ENCODE measurements around the gene APOBEC3A. TPM values are rescaled to one million over a fixed set of nuclear protein-coding genes. Genes with fewer than 3 reads are reported as not detected.
A peak's percentile ranks its signal among the peaks of the same experiment; 100 is the strongest.

APOBEC3A gene
- total RNA-seq, 1 donor from 2014 or later: not detected

DNA sequence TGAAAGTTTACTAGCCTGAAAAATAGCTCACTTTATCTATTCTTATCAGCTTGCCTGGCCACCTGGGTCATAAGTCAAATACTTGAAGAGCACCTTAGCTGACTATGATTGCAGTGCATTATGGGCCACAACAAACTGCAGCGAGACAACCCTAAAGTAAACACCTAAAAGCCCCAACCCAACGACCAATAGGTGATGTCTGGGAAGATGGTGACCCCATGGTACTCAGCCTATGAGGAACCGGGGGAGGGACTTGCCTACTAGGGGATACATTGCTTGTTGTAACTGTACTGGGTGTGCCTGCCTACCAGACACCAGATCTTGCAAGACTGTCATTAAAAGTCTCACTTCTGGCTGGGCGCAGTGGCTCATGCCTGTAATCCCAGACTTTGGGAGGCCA is 35.6 kb upstream of the APOBEC3A start:
- Histone ChIP-seq H3K27me3 (no peaks in the 10 kb centered on the region), H3K4me3 (no peak overlapping the region), H3K9me3 (no peaks in the 10 kb centered on the region), H3K4me1 (peaks cover 34% of the 10 kb centered on the region), H3K36me3 (no peaks in the 10 kb centered on the region), H3K27ac (no peak overlapping the region)
- intact Hi-C loops (cut with DNase I): loop anchor here (5.0 kb wide), 1 partner anchor 55 kb away; no protein-coding TSS in a partner anchor
- no peak for DNase-seq (ENCODE audit: extremely low spot score in 2 of 2)
- TF ChIP-seq, protein P1, sequence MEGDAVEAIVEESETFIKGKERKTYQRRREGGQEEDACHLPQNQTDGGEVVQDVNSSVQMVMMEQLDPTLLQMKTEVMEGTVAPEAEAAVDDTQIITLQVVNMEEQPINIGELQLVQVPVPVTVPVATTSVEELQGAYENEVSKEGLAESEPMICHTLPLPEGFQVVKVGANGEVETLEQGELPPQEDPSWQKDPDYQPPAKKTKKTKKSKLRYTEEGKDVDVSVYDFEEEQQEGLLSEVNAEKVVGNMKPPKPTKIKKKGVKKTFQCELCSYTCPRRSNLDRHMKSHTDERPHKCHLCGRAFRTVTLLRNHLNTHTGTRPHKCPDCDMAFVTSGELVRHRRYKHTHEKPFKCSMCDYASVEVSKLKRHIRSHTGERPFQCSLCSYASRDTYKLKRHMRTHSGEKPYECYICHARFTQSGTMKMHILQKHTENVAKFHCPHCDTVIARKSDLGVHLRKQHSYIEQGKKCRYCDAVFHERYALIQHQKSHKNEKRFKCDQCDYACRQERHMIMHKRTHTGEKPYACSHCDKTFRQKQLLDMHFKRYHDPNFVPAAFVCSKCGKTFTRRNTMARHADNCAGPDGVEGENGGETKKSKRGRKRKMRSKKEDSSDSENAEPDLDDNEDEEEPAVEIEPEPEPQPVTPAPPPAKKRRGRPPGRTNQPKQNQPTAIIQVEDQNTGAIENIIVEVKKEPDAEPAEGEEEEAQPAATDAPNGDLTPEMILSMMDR (IDR thresholded peaks at IDR 0.05): no peak
- TF ChIP-seq POLR2AphosphoS5 (IDR thresholded peaks at IDR 0.05; ENCODE audit: insufficient read depth in 1 of 2, low read depth in 1 of 2) (no peak), POLR2A (IDR thresholded peaks at IDR 0.05) (no peak)

GRCh38 chr22:38923463-38924346 is 33.7 kb upstream of the APOBEC3A start:
- peak overlapping the region; percentile 7 to 11 for H3K4me3 ChIP-seq
- peak overlapping the region; percentile 74 for H3K27ac ChIP-seq
- H3K9me3 ChIP-seq: no peaks in the 10 kb centered on the region
- intact Hi-C loops (cut with DNase I): loop anchor here (5.0 kb wide), 1 partner anchor 56 kb away; no protein-coding TSS in a partner anchor
- TF ChIP-seq, protein P1 (IDR thresholded peaks at IDR 0.05): no peak
- peak in 1 of 2 donors; percentile 39 for TF ChIP-seq POLR2AphosphoS5 (IDR thresholded peaks at IDR 0.05; ENCODE audit: insufficient read depth in 1 of 2, low read depth in 1 of 2)
- H3K4me1 ChIP-seq: peaks cover 47% of the 10 kb centered on the region
- DNase-seq (ENCODE audit: extremely low spot score in 2 of 2): no peak
- H3K36me3 ChIP-seq: no peaks in the 10 kb centered on the region
- H3K27me3 ChIP-seq: no peaks in the 10 kb centered on the region

GRCh38 chr22:38924347-38924952 is 33.0 kb upstream of the APOBEC3A start:
- Histone ChIP-seq H3K9me3 (no peaks in the 10 kb centered on the region), H3K27me3 (no peaks in the 10 kb centered on the region), H3K36me3 (no peaks in the 10 kb centered on the region), H3K27ac (peak overlapping the region; percentile 74), H3K4me1 (peaks cover 47% of the 10 kb centered on the region), H3K4me3 (peak overlapping the region; percentile 7 to 11)
- TF ChIP-seq, protein P1 (IDR thresholded peaks at IDR 0.05): no peak
- TF ChIP-seq POLR2AphosphoS5 (IDR thresholded peaks at IDR 0.05; ENCODE audit: insufficient read depth in 1 of 2, low read depth in 1 of 2): peak in 1 of 2 donors; percentile 77
- no peak for DNase-seq (ENCODE audit: extremely low spot score in 2 of 2)
- intact Hi-C loops (cut with DNase I): loop anchor here (5.0 kb wide), 1 partner anchor 57 kb away; no protein-coding TSS in a partner anchor

DNA sequence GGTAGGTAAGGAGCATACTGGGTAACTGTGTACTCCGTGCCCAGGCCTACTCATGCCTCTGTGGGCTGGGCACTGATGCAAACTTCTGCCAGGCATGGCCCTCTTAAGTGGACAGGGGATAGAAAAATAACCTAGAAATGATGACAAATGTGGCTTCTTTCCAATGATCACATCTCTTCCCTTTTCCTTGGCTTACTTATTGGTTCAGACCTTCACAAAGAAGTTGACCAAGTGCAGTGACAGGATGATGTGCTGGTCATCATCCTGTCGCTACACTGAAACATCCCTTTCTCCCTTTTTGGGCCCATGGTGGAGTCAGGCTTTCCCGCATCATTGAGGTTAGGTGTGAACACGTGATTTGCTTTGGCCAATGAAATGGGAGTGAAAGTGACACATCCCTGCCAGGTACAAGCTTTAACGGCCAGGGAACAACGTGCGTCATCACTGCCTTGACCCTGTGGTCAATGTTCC is 31.8 kb upstream of the APOBEC3A start:
- H3K27ac ChIP-seq: no peak overlapping the region
- no peak for DNase-seq (ENCODE audit: extremely low spot score in 2 of 2)
- peaks cover 42% of the 10 kb centered on the region for H3K4me1 ChIP-seq

More for the DNA sequence above, 31.8 kb upstream of the APOBEC3A start:
- Histone ChIP-seq H3K27me3 (no peaks in the 10 kb centered on the region), H3K36me3 (no peaks in the 10 kb centered on the region), H3K9me3 (no peaks in the 10 kb centered on the region), H3K4me3 (no peak overlapping the region)
- intact Hi-C loops (cut with DNase I): no loop called here
- TF ChIP-seq POLR2AphosphoS5 (IDR thresholded peaks at IDR 0.05; ENCODE audit: insufficient read depth in 1 of 2, low read depth in 1 of 2): no peak
- TF ChIP-seq POLR2A (IDR thresholded peaks at IDR 0.05): no peak
- TF ChIP-seq, protein P1 (IDR thresholded peaks at IDR 0.05): no peak

Data from vagina (tissue), 2 donors.